SKM-1 (cell line): ENCODE results near the gene IFNAR1.

Experiments
- DNase-seq: peaks from one replicate; lab custom pipeline; 2025; ENCODE audit not compliant: unreplicated experiment; lab: John Stamatoyannopoulos, UW

Gene IFNAR1

DNA sequence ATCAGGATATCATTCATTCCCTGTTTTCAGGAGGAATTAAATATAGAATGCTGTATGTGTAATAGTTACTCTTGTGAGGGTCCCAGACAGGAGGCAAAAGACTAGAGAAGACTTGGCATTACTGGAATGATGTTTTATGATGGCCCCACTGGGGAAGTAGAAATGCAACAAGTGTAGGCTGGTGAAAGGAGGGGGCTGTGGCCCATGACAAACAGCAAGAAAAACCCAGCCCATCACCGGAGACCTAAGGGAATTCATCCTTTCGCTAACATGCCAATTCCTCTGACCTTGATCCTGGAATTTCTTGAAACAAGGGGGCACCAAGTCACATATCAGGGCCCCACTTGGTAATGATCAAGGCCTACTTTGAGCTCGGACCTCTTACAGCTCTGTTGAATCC is 72.9 kb downstream of the IFNAR1 start:
- no peak for DNase-seq

DNA sequence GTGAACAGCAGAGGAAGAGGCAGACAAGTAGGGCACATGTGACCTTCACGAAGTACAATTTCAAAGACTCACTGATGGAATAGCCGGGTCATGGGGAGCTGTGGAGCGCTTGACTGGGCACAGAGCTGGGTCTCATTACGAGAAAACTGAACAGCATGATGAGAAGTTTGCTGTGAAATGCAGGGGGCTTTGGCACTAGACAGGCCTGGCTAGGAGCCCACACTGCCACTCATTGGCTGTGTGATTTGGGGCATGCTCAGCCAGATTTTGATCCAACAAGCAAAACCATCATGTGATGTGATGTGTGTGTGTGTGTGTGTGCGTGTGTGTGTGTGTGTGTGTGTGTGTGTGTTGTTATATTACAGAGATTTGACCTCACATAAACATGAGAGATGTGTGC is 73.6 kb downstream of the IFNAR1 start:
- DNase-seq: no peak

- no peak for DNase-seq
These were observed 76.8 kb downstream of the IFNAR1 start for GRCh38 chr21:33401630-33401992.

DNA sequence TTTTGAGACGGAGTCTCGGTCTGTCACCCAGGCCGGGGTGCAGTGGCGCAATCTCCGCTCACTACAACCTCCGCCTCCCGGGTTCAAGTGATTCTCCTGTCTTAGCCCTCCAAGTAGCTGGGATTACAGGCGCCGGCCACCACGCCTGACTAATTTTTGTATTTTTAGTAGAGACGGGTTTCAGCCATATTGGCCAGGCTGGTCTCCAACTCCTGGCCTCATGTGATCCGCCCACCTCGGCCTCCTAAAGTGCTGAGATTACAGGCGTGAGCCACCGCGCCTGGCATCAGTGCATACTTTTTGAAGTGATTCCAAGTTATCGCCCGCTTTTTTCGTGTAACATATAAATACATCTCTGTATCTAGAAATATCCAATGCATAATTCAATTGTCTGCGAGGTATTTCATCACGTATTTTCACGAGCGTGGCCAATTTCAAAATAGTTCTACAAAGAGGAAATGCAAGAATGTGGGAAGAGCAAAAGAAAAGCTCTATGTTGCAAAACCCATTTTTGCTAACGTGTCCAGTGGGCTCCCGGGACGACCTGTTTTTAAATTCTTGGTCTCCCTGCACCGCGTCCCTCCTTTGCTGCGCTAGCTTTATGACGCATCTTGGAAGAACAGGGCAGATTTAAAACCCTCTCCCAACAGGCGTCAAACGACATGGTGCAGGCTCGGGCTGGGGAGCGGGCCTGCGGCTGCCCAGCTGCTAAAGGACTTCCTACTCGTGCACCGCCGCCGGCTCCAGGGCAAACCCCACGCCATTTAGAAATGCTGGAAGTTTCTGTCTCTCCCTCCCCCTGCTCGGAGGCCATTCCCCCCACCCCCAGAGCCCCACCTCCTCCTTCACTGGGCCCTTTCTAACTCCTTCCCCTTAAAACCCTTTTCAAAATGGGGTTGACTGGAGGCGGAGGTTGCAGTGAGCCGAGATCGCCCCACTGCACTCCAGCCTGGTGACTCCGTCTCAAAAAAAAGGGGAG is 77.5 kb downstream of the IFNAR1 start:
- DNase-seq: peak; percentile 89

DNA sequence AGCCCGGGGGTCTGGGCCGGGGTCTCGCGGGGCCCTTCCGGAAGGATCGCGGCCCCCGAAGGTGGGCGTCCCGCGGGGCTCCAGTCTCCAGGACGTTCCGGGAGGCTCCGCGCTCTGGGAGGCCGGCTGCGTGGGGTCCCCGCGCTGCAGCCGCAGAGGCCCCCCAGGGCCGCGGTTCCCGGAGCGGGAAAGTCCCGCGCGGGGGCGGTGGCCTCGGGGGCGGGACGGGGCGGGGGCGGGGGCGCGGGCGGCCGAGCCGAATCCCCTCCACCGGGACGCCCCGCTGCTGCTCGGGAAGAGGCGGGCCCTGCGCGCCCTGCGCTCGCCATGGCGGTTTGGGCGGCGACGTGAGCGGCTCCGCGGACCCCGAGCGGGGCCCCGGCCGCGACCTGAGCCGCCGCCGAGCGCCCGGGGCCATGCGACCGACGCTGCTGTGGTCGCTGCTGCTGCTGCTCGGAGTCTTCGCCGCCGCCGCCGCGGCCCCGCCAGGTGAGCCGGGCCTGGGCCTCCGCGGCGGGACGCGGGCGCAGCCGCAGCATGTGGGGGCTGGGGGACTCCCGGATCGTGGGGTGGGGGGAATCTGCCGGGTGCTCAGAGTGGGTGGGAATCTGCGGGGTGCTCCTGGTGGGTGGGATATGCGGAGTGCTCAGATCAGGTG is 78.5 kb downstream of the IFNAR1 start, which contains the start of gene IFNGR2:
Gene IFNGR2 (plus strand): TSS at position 286 of the 658 bp plus-strand sequence. CDS start 131 bp downstream, at position 417.
- DNase-seq: no peak

GRCh38 chr21:33403786-33404585 is 79.2 kb downstream of the IFNAR1 start:
- DNase-seq: no peak

- DNase-seq: no peak
These were observed 81.7 kb downstream of the IFNAR1 start for GRCh38 chr21:33406493-33406892.
